ENCODE results near the gene TOM1L1.

The TOM1L1 gene

DNA sequence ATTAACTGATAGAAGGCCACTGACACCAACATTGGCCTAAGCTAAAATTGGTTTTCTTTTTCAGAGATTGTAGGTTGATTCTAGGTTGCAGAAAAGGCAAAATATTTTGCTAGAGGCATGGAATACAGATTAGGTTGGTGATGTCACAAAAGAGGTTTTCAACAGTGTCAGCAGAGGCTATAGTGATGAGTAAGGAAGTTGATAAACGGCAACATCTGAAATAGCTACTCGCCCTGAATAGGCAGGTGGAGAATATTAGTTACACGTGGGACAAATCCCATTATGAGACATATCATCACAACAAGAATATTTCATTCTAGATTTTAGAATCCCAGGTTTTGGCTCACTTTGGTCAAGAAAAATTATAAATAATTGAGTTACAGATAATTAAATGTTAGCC, 1.5 kb upstream of the TOM1L1 start:
- DNase-seq, result no peak

DNA sequence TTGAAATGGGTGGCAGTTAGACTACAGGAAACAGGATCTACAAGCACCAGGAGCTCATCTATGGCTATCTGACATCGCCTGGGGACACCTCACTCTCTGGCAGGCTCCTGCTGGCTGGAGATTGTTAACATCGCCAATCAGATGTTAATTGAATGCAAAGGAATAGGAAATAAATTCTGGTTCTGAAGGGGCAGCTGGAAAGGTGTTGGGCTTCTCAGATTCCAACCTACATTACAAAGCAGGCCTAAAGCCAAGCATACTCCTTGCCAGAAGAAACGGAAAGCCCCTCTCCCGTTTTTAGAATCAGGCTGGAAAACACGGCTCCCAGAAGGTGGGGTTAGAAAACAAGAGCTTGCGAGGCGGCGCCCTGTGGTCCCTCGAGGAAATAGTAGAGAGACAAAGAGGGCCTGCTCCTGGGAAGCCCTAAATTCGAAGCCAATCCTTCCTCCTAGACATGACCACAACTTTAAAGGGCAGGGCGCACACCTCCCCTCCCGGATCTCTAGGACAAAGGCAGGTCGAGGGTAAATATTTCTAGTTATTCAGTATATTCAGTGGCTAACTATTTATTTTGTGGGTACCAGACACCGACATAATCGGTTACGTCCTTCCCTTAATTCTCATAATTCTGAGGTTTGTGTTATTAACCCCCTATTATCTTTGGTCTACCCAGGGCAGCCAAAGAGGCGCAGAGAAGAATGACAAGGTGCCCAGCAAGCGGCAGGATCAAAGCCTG, 763 bp upstream of the TOM1L1 start:
- no peak for DNase-seq

DNA sequence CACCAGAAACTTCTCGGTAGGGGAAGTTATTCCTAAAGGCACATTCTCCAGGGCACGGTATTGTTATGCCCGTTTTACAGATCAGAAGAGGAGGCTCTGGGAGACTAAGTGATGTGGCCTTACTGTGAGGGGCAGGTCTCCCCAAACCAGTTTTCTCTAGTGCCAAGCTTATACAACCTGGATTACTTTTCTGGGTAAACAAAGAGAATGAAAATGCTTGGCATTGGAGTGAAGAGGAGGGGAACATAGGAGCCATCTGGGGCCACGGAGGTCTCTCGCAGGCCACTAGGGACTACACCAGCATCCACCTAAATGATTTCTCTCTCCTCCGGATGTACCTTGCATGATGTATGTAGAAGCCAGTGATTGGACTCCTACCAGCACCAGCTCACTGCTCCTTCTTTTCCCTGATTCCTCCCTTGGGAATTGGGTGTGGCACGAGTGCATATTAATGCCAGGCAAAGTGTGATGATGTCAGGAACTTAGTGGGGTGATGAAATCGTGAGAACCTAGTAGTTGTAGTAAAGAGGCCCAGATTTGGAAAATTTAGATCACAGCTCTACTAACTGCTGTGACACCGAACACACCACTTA, 674 bp downstream of the TOM1L1 start:
- DNase-seq, result no peak

DNA sequence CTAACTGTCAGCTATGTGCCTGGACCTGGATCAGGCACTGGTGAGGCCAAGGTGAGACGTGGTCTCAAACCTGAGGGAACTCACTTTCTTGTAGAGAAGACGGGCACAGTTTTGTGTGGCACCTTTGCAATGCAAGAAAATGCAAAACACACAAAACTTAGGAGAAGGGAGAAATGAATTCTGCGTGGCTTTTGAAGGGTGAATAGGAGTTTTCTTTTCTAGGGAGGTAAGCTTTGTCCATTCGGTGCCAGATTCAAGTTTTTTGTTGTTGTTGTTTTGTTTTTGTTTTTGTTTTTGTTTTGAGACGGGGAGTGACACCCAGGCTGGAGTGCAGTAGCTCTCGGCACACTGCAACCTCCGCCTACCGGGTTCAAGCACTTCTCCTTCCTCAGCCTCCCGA, 1.4 kb downstream of the TOM1L1 start:
- DNase-seq, result no peak

DNA sequence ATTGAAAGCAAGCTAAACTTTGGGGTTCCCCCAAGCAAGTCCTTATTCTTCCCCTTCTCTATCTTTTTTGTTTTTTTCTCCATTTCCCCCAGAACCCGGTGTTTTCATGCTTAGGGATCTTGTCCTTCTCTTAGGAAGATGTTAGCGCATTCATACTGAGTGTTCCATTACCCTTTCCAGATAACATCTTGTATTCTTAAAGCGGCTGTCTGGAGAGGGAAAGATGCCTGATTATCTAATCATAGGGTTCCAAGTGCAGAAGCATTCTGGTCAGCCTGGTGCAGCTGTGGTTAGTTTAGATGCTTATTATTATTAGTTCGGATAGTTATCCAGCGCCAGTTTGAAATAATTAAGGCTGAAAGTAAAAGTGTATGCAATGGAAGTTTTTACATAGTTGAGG, 2.0 kb downstream of the TOM1L1 start:
- DNase-seq, result no peak

DNA sequence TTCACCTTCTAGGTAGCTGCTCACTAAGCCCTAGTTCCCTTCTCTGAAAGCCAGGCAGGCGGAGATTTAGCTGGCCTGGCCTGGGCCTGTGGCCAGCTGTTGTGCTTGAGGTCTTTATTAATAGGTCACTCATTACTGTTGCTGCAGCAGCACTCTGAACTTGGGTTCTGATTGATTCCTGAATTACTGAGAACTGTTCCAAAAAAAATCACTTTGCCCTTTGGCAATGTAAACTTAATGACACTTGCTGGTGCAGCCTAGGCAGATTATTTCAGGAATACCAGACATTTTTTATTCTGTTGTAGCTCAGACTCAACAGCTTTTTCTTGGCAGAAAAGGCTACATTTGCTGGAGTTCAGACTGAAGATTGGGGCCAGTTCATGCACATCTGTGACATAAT, 2.7 kb downstream of the TOM1L1 start:
- DNase-seq, result no peak

DNA sequence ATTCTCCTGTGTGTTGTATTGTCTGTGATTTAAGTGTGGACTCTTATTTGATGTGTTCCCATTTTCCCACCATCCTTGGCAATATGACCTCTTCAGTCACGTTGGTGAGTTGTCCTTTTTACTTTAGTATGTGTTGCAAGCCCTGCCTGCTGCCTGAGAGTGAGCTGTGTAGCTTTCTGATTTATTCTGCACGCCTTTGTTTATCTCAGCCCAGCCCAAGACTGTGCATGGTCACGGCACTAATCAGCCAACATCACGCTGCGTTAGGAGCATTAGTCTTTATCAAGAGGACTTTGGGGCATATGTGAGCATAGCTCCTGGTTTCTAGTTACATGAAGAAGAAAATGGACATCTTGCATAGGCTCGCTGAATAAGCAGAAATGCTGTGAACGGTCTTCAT, 6.0 kb downstream of the TOM1L1 start:
- DNase-seq, result no peak

DNA sequence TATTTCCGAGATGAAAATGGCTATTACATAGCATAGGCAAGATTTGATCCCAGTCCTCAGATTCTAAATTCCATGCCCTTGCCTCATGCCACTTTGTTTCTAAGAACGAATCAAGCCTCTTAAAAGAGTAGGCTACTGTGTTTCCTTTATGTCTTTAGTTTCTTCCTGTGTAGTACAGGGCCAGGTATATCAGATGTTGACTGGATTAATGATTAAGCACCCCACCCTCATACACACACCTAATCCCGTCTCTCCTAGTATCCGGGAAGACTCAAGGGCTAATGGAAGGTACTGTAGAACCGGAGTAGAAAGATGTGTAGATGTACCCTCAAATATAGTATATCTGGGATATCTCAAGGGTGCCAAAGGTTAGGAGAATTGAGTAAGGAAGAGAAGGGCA, 6.7 kb downstream of the TOM1L1 start:
- no peak for DNase-seq

DNA sequence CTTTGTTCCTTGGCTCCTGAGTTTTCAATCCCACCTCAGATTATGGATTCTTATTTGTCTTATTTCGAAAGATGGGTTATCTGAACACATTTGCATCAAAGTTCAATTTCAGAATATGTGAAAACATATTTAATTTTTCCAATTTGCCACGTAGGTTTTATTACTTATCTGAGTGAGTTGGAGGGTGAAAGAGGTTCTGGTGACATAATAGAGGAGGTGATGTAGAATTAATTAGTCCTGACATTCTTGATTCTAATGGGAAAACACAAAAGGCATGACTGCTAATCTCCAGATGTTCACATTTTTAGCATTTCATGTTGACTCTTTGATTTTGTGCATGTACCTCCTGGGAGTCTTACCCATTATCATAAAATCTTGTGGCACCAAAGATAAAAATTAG, 9.1 kb downstream of the TOM1L1 start:
- DNase-seq, result no peak

DNA sequence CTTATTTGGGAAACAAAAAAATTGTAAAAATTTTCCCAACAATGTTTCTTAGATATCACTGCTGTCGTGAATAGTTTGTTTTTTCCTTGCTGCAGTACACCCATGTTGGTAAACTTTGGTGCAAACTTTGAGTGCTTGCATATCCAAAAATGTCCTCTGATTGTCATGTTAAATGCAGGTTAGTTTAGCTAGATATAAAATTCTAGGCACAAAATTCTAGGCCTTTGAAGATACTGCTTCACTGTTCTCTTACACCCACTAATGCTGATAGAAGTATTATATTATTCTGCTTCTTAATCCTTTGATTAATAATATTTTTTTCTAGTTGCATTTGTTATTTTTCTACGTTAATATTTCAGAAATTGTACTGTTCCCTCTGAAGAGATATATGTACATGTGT, 16.1 kb downstream of the TOM1L1 start:
- no peak for DNase-seq

DNA sequence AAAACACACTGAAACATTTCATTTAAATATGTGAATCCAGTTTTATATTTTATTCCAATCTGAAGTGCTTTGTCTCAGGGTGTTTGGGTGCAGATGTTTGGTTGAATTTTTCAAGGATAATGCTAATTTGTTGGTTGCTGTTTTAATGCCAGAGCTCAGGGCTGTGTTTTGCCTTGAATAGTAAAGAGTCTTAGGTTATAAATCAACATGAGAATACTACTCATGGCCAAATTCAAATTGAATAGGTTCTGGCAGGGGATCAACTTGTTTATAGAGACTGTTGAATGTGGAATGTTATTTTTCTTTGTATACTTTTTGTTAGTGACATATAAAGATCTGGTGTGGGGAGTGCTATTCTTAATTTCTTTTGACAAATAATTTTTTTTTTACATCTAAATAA, 18.8 kb downstream of the TOM1L1 start:
- DNase-seq, result no peak

DNA sequence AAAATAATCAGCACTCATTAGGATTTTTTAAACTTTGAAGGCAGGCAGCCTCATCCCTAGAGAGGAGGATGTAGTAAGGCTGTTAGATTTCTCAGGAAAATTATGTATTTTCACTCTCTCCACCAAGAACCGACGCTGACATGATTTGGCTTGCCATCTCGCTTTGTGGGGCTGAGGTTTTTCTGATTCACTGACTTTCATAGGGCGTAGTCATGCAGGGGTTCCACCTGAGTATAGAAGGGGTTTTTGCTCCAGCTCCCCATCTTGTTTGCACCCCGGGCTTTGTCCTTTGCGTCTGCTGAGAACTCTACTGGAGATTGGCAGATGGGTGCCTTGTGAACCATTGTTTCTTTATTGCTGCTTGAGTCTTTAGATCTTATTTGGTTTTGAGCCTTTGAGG, 20.2 kb downstream of the TOM1L1 start:
- no peak for DNase-seq

DNA sequence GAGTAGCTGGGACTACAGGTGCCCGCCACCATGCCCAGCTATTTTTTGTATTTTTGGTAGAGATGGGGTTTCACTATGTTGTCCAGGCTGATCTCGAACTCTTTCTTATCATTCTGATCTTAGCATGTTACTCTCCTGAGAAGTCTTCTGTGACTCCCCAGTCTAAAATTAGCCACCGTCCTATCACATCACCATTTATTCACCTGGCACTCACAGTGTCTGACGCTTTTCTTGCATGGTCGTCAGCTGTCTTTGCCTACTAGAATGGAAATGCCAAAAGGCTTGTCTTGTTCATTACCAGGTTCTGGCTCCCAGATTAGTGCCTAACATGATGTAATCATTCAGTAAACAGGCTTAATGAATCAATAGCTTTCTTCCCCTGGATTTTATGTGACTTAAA, 23.8 kb downstream of the TOM1L1 start:
- no peak for DNase-seq

DNA sequence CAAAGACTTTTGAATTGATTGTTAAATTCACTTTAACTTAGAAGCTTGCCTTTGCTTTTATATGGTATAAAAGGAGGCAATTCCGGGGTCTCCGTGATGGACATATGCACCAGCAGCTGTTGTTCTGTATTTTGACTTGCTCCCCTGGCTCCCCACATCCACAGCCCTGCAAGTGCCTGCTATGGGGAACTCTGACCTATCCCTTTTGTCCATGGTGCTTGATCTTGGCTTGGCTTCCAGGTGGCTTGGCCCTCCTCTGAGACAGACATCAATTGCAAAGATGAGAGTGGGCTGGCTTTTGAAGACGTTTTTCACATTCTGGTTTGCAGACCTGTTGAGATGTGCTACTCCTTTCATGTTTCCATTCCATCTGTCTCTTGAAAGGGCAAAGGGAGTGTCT, 26.9 kb downstream of the TOM1L1 start:
- DNase-seq, result no peak

DNA sequence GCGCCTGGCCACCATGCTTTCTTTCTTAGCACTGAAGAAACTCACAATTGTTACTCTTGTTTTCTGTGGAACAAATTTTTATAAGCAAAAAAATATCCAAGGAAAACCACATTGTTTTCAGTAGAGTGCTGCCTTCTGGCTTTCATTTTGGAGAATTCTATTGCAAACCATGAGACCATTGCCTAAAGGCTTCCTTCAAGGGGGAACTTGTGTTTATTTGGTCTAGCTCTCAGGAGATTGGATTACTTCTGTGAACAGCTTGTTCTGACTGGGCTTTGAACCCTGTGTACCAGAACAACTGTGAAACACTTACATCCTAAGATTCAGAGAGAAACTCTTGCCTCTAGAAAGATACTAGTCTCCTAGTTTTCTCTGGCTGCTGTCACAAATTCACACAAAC, 32.1 kb downstream of the TOM1L1 start:
- DNase-seq, result no peak

DNA sequence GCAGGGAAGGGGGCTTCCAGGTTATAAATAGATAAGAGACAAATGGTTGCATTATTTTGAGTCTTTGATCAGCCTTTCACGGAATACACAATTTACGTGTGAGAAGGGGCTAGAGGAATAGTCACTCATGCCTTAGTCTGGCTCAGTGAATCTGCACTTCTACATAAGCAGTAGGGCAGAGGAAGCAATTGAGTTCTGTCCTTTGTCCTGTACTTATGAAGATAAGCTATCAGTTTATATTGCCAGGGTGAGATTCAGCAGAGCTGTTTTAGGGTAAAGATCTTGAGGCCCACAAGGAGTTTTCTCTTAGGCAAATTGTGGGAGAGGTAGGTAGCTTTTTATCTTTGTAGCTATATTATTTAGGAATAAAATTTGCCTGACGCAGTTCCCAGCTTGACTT, 33.3 kb downstream of the TOM1L1 start:
- DNase-seq, result no peak

DNA sequence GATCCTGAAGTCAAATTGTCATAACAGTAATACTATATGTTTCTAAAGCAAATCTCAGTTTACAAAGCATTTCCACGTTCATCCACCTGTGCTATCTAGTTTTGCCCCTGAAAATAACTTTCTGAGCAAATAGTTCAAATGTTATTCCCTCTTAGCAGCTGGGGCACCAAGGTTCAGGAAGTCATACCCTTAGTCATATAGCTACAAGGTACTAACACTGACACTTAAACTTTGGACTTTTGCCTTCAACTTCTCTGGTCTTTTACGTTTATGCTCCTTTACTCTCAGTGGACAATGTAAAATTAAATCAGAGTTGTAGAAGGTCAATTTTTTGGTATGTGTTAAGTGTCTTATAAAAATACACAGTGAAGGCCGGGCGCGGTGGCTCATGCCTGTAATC, 34.8 kb downstream of the TOM1L1 start:
- DNase-seq, result no peak

DNA sequence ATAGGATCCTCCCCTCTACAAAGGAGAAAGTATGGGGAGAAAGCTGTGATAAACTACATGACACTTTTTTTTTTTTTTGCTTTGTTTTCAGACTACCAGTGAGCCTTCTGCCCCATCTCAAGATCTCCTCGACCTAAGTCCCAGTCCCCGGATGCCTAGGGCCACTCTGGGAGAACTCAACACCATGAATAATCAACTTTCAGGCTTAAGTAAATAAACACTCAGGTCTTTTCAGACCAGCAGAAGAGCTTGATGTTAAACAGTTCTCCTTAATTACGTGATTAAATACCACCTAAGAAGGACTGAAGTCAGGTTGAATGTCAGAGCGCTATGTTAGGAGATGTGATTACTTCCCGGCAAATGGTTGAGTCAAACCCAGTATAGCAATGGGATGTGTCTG, 36.4 kb downstream of the TOM1L1 start:
- DNase-seq, result no peak

DNA sequence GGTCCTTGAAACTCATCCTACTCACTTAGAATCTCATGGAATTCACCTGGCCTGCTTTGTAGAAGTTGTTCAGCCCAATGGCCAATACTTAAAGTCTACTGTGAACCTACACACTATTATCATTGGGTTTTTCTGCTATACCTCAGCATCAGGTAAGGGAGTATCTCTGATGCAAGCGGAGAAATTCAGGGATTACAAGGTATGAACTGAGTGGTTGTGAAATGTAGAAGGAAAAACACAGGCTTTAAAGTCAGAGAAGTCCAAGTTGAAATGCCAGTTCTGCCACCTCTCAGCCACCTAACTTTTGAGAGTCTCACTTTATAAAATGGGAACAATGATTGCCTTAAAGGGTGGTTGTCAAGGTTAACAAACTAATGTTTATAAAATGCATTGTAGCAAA, 36.8 kb downstream of the TOM1L1 start:
- DNase-seq, result no peak

DNA sequence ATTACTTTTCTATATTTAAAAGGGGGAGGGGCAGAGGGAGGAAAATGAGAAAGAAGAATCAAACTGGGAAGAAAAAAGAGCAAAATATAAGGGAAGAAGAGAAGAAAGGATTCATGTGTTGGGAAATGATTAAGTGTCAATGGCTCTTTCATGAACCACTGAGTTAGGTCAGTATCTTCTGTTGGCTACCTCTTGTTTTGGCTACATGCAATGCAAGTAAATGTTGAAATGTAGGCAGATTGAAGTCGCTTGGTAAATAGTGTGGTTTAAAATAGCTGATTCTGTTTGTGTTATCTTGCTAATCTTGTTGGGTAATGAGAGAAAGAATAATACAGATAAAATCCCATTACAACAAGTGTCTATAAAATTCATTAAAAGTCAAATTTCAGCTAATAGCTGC, 40.6 kb downstream of the TOM1L1 start:
- DNase-seq, result no peak

DNA sequence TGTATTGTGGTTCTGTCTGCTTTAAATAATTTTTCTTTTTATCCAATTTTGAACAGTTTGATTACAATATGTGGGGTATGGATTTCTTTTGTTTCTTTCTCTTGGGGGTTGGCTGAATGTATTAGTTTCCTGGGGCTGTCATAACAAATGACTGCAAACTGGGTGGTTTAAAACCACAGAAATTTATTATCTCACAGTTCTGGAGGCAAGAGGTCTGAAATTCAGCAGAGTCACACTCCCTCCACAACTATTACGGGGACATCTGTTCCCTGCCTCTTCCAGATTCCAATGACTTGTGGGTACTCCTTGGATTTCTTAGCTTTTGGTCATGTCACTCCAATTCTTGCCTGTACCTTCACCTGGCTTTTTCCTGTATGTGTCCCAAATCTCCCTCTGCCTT, 44.1 kb downstream of the TOM1L1 start:
- no peak for DNase-seq

DNA sequence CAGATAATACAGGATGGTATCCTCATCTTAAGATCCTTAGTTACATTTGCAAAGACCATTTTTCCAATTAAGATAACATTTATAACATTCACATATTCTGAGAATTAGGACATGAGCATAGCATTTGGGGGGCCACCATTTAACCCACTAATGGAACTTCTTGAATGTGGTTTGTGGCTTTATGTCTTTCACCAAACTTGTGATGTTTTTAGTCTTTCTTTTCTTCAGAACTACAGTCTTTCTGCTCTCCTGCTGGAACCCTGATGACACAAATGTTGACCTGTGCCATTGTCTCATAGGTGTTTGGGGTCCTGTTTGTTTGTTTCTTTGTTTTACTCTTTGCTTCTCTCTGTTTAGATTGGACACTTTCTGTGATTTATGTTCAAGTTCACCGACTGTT, 44.6 kb downstream of the TOM1L1 start:
- DNase-seq, result no peak

DNA sequence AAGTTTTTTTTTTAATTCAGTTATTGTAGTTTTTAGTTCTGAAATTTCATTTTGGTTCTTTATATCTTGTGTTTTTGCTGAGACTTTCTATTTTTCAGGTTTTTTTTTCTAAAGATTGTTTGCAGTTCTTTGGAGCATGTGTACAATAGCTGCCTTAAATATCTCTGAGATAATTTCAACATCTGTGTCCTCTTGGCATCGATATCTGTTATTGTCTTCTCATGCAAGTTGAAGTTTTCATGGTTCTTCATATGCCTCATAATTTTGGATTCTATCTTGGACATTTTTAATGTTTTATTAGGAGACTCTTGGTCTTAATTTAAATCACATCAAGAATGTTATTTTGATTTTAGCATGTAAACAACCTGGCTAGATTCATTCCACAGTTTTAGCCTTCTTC, 45.0 kb downstream of the TOM1L1 start:
- DNase-seq, result no peak

DNA sequence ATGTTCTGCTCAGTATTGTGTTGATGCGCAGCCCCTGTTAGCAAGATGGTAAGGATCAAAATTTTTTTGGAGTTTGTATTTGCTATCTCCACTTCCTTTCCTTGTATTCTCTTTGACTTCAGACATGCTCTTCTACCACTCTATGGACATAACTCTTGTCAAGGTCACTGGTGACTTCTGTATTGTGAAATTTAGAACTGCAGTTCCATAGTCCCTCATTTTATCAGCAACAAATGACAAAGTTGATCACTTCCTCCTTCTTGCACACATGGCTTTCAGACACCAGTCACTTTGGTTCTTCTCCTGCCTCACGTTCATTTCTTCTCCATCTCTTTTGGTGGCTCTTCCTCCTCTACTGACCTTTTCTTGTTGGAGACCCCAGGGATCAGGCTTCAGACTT, 46.7 kb downstream of the TOM1L1 start:
- no peak for DNase-seq

DNA sequence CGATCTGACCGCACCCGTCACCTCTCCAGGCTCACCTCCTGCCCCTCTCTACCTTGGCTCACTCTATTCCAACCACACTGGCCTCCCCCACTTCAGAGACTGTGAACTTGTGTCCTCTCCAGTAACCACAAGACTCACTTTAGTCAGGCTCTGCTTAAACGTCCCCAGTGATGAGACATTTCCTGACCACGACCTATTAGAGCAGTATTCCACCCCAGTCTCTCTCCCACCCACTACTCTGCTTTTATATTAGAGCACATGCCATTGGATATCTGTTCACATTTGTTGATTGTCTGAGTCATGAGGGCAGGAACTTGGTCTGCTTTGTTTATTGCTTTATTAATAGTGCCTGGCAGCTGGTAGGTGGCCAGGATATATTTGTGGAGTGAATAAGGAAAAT, 47.7 kb downstream of the TOM1L1 start:
- no peak for DNase-seq
